IPS-NIHi7 (cell line): Measurements from ENCODE around the gene ZNF276.
A peak's percentile ranks its signal among the peaks of the same experiment; 100 is the strongest.
"Not testable (repeated sequence)": the region's sequence is repeated elsewhere in the genome, so short reads cannot be mapped to it uniquely, and the experiment has no call there.

Source experiments
- DNase-seq: peaks from one replicate; pipeline ENCODE4 v3.0.0; 2012; ENCODE audit warnings: mixed read lengths; ENCODE audit errors: extremely low spot score

Gene ZNF276

DNA sequence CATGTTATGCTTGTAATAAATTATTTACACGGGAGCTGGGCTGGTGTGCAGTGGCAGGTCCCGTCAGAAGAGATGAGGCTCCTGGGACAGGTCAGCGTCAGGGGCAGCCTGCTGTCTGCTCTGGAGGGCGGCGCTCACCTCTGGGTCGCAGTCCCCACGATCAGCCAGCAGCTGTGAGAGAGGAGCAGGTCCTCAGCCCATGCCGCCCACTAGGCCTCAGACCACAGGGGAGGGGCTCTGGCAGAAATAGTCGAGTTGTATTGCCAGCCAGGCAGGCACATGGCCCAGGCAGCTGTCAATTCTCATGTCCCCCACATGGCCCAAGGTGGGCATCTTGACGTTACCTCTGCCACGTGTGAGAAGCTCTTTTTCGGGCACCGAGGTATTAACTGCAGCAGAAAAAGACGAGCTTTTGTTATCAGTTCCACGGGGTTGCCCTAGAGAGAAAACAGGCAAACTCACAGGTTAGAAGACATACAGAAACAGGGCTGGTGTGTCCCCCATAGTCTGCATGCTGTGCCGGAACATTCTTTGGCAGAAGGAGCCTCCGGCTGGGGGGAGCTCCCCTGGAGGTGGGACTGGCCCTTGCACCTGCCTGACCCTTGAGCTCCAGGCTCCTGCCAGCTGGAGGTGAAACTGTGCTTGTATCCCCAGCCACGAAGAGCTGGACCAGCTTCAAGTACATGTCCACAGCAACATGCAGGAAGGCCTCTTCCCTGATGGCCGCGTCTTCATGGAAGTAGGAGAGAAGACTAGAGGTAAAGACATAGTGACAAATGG, 17.4 kb downstream of the ZNF276 start:
- DNase-seq: no peak

DNA sequence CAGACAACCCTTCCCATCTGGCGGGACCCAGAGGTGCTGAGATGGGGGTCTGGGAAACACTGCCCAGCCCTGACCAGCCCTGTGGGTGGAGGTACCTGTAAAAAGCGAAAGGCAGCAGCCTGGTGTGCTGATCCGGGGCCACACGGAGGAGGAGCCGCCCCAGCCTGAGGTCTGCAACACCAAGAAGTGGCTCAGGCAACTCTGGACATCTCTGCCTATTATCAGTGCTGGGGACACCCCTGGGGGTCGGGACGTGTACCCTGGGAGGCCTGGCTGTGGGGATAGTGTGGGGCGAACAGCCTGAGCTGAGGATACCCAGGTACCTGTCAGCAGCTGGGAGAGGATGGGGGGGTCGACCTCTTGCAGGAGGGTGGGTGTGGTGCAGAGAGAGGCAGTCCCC, 18.0 kb downstream of the ZNF276 start:
- no peak for DNase-seq

DNA sequence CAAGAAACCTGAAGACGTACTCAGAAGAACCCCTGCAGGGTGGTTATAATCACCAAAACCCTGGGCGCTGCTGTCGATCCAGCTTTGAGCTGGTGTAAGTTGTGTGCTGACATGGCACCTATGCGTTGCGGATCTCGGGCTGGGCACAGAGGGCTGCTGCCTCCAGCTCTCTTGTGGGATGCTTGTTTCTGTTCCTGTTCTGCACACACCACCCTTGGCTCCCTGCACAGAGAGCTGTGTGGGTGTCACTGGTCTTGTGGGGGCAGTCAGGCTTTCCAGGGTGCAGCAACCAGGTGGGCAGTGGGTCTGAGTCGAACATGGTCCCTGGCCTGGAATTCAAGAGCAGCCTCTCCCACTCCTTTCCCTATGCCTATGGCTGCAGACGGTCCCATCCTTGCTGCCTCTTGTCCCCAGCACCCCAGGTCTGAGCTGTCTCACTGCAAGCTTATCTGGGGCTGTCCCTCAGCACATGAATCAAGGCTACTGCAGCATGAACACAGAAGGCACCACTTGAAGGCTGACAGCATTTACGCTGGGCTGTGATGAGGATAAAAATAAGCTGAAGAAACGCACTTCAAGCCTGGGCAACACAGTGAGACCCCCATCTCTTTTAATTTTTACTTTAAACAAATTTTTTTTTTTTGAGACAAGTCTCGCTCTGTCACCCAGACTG, 20.1 kb downstream of the ZNF276 start:
- no peak for DNase-seq

DNA sequence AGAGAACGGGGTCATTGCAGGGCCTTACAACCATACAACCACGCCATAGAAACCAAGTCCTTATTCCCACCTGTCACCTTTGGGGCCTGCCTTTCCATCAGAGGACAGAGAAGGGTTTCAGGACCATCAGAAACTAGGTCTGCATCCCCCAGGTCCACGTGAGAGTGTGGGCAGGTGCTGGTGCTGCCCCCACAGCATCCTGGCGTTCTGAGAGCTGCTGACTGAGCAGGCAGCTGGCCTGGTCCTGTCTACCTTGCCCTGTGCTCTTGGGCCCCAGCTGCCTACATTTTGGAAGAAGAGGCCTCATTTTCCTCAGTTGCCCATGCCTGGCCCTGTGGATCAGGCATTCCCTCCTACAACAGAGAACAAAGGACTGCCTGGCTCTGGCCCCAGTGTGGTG, 21.6 kb downstream of the ZNF276 start:
- DNase-seq: no peak

DNA sequence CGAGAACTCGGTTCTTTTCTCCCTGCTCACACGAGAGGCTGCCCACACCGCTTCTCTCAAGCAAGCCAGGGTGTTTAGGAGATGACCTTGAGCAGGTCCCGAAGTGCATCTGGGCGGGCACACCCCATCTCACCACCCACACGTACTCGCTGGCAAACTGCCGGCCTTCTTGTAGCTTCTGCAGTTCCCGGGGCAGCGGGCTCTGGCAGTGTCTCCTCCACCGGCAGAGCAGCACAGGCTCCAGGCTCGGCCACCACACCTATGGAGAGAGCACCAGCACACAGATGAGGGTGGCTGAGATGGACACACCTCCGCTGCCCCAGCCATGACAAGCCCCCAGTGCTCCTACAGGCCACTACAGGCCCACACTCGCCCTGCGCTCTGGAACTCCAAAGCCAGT, 23.5 kb downstream of the ZNF276 start:
- no peak for DNase-seq

DNA sequence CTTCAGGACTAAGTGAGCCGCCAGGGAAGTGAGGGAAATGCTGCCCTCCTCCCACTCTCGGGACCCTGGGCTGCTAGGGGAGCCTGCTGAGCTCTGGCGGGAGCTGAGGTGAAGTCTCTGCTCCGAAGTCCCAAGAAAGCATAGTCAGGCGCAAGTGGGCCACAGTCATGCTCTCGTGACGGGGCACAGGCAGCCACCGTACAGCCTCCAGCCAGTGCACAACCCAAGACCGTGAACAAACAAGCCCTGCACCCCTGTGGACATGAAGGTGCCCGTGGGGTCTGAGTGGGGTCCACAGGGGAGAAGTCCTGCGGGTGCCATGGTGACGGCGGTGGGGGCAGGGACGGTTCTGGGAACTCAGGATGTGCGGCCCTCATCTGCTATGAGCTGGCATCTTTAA, 24.7 kb downstream of the ZNF276 start:
- no peak for DNase-seq

DNA sequence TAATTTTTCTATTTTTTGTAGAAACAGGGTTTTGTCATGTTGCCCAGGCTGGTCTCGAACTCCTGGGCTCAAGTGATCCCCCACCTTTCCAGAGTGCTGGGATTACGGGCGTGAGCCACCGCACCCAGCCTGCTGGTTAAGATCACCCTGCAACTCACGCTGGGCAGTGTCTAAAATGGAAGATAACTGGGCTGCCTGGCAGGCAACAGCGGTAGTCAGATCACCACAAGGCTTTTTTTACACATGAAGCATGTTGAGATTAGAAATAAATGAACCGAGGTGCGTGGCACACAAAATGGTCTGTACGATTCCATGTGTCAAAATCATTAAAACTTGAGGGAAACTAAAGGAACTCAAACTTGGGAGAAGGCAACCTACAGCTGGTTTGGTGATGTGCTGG, 26.7 kb downstream of the ZNF276 start:
- DNase-seq: no peak

DNA sequence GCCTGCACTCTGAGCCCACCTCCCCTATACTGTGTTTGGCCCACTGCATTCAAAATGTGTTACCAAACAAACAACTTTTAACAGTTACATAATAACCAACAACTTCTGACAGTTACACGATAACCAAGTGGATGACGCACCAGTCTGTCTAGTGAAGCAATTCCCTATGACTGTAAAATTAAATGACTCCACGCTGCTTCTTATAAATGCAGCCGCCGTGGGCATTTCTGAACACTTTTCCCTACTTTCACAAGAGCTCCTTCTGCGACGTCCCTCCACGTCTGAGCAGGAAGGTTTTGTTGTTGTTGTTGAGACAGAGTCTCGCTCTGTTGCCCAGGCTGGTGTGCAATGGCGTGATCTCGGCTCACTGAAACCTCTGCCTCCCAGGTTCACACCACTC, 27.6 kb downstream of the ZNF276 start:
- no peak for DNase-seq

DNA sequence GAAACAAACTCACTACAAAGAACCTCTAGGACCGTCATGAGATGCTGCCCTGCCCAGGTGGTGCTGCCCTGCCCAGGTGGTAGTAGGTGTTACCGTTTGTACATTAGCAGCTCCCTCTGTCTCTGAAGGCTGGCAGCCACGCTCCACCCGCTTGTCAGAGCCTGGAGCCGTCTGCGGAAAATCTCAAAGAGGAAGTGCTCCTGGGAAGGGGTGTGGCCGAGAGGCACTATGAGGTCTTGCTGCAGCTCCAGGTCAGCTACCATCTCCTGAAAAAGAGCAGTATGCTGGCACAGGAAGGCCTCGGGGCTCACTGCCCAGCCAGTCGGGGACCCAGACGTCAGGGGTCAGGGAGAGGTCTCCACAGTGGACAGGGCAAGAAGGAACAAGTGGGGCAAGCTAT, 28.3 kb downstream of the ZNF276 start:
- no peak for DNase-seq

DNA sequence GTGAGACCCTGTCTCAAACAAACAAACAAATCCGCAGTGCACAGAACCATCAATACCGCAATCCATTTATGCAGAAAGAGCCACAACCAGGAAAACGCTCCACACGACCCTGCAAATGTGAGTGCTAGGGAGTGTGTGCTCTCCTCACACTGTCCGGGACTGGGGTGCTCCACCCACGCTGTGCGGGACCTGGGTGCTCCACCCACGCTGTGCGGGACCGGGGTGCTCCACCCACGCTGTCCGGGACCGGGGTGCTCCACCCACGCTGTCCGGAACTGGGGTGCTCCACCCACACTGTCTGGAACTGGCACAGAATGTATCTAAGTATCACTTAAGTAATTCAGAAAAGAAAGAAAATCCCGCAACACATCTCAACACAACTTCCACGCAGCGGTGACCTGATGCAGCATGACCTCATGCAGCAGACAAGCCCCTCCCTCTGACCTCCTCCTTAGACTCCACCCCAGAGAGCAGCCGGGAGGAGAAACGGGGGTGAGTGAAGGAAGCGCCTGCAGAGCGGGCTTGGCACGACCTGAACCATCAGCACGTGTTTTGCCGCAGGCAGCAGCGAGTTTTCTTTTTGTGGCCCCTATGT, 38.5 kb downstream of the ZNF276 start:
- DNase-seq: no peak

DNA sequence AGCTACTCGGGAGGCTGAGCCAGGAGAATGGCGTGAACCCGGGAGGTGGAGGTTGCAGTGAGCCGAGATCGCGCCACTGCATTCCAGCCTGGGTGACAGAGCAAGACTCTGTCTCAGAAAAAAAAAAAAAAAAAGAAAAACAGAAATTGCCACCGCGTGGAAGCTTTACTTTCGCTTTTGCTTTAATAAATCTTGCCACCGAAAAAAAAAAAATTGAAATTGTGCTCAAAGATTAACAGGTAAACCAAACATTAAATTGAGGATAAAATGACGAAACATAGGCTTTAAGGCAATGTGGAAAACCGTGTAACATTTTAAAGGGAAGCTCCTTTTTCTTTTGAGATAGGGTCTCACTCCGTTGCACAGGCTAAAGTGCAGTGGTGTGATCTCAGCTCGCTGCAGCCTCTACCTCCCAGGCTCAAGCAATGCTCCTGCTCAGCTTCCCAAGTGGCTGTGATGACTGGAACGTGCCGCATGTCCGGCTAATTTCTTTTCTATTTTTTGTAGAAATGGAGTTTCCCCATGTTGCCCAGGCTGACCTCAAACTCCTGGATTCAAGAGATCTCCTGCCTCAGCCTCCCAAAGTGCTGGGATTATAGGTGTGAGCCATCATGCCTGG, 40.1 kb downstream of the ZNF276 start:
- DNase-seq: no peak

DNA sequence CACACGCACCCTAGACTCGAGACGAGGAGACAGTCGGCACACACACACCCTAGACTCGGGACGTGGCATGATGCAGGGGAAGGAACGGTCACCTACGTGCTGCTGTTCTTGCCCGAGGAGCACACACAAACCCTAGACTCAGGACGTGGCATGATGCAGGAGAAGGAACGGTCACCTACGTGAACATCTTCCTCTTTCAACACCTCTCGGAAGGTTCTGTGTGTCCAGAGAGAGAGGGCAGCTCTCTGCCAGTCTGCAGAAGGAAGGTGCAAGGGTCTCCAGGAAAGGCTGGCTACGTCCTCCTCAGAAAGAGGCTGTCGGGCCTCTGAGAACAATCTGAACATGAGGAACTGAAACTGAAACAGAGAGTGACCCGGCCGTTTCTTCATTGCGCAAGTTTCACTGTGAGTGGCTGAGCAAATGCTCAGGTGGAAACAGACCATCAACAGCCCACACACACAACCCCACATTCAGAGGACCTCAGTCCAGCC, 43.4 kb downstream of the ZNF276 start:
- no peak for DNase-seq

DNA sequence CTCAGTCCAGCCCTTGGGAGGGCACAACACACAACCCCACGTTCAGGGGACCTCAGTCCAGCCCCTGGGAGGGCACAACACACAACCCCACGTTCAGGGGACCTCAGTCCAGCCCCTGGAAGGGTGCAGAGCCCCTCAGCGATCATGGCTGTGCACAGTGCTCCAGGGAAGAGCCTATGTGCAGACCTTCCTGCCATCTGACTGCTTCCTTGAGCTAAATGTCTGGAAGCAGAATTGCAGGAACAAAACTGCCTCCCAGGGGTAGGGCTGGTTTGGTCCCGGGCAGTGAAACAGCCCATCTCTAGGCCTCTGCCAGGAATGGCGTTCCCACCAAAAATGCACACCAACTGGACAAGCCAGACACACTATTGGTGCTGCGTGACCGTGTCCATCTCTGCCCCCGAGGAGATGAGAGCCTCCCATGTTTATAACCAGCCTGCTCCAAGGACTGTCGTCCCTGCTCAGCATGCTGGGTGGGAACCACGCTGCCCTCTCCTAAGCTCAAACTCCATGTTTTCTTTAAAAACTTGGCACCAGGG, 44.0 kb downstream of the ZNF276 start:
- DNase-seq: no peak

DNA sequence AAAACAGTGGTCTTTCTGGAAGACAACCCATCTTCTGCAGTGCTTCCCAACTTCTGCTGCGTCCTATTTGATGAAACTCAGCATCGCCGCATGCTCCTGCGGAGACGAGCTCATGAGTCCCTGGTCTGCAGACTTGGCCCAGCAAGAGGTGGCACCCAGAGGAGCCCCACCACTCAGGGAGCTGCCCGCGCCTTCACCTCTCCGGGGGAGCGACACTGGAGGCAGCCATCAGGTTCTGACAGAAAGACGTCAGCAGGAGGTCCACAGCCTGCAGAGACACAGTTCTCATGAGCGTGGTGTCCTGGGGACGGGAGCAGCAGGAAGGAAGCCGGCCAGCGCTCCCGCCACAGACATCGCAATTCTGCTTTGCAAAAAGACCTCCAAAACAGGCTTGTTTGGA, 49.0 kb downstream of the ZNF276 start:
- no peak for DNase-seq

DNA sequence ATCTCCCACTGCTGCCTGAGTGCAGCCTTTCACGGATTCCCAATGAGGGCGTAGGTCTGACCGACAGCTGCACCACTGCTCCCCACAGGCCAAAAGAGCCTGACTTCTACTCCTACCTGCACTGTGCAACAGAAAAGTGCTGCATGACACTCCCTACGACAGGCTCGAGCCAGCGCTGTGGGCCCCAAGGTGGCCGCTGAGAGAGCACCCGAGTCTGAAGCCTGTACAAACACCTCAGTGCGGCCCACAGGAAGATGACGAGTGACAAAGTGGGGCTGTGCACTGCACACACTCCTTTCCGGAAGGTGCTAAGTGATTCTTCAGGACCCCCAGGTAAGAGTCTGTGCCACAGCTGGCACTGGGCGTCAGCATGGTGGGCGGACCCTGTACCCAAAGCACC, 53.9 kb downstream of the ZNF276 start:
- no peak for DNase-seq

DNA sequence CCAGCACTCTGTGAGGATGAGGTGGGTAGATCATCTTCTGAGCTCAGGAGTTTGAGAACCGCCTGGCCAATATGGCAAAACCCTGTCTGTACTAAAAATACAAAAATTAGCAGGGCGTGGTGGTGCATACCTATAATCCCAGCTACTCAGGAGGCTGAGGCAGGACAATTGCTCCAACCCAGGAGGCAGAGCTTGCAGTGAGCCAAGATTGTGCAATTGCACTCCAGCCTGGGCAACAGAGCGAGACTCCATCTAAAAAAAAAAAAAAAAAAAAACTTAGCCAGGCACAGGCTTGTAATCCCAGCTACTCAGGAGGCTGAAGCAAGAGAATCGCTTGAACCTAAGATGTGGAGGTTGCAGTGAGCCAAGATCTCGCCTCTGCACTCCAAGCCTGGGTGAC, 56.9 kb downstream of the ZNF276 start:
- DNase-seq: not testable (repeated sequence)

DNA sequence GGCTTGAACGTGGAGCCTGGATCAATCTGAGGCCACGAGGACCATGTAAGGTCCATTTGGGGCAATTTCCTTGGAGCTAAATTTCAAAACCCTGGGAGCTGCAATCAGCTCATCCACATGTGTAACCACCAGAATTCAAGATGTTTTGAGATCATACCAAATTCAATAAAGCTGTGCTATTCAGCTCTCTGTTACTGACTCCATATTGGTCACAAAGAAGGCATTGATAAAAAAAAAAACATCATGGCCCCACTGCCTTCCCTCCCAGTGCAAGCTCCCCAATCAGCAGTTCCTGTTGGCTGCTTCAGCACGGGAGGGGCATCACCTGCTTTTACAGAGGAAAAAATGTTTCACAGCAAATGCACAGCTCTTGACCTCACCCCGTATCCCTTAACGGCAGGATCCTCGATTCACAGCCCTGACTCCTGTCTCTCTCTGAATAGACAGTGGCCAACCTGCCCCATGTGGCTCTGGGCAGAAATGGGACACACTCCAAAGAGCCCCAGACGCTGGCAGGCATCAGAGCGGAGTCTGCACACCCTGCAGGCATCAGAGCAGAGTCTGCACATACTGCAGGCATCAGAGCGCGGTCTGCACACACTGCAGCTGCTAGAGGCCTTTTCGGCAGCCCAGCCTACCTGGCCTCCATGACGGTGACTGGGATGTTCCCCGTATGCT, 58.0 kb downstream of the ZNF276 start:
- no peak for DNase-seq

DNA sequence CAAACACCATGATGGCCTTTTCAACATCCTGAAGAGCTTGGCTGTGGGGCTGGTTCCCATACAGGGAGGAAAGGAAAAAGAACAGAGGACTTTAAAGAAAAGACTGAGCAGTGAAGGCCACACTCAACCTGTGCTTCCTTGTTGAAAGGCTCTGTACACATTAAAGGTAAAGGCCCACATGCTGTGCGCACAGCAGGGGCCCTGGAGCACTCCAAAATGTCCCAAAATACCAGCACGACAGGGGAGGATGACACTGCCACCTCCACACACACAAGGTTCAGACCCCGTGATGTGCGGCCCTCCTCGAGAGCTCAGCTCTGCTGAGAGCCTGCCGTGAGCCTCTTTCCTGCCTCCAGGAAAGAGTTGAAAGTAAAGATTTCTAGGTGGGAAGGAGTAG, 58.6 kb downstream of the ZNF276 start:
- DNase-seq: peak; percentile 27

DNA sequence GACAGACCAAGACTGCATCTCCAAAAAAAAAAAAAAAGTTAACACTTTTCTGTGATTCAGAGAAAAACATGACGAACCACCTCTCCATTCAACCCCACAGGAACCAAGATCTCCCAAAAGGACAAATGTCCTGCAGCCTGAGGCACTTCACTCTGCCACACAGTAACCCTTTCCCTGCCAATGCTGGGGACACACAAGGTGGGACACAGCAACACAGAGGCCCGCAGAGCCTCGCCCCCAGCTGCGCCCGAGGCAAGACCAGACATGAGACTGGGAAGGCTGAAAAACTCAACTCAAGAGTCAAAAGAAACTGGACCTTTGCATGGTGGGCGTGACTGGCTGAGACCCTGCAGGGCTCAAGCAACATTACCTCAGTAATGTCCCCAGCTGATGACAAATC, 61.2 kb downstream of the ZNF276 start:
- DNase-seq: no peak

DNA sequence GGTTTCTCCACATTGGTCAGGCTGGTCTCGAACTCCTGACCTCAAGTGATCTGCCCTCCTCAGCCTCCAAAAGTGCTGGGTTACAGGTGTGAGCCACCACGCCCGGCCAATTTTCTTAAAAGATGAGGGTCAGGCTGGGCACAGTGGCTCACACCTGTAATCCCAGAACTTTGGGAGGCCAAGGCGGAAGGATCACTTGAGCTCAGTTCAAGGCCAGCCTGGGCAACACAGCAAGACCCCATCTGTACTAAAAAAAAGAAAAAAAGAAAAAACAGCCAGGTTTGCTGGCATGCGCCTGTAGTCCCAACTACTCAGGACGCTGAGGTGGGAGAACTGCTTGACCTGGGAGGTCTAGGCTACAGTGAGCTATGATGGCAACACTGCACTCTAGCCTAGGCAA, 62.6 kb downstream of the ZNF276 start:
- DNase-seq: not testable (repeated sequence)

DNA sequence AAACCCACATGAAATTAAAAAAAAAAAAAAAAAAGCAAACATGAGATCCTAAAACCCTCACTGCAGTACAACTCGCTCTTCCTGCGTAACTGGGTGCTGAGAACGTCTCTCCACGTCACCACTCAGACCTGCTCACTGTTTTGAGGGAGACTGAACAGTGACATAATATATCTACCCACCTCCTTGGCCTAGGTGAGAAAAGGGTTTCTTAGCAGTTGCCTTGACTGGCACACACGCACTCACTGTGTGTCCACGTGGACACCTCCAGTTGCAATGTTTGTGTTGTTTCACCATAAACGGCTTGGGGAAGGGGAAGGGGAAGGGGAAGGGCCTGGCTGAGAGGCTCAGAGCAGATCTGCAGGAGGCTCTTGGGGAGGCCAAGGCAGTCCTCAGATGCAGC, 63.1 kb downstream of the ZNF276 start:
- DNase-seq: no peak
